ENCODE results near the gene LRRK2. TPM values are rescaled to one million over a fixed set of nuclear protein-coding genes. Genes with fewer than 3 reads are reported as not detected.

The LRRK2 gene
- total RNA-seq, 1 experiment from 2014 or later, result 0.13 TPM

DNA sequence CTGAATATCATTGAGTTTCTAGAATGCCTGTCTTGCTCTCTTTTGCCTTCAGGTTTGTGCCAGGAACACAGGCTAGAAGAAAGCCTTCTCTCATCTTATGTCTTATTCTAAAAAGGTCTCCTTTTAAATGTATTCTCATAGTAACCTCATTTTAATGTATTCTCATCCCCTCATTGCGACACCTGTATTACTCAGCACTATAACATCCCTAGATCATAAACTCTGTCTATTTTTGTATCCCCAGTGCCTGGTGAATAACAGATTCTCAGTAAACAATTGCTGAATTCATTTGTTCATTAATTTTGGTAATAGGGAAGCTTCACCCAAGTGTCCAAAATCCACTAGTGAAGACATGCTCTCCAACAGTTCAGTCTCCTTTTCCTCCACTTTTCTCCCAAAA is 8.8 kb upstream of the LRRK2 start:
- no peaks in the 10 kb centered on the region for H3K36me3 ChIP-seq (ENCODE audit: control insufficient read depth, insufficient read depth, low read length)
- H3K9me3 ChIP-seq (ENCODE audit: control insufficient read depth, insufficient read depth, low read depth, low read length), result no peaks in the 10 kb centered on the region
- no peak overlapping the region for H3K4me3 ChIP-seq (ENCODE audit: low read depth in 2 of 2, low read length in 2 of 2)
- DNase-seq (ENCODE audit: low read depth, low spot score) (no peak), ATAC-seq (no peak)
- no peak overlapping the region for H3K27ac ChIP-seq (ENCODE audit: low read length)
- POLR2A ChIA-PET, result no interaction called here
- CTCF ChIA-PET, result no interaction called here
- BruUV-seq (replicated peaks), result no TSS peak
- TF ChIP-seq, protein P1, sequence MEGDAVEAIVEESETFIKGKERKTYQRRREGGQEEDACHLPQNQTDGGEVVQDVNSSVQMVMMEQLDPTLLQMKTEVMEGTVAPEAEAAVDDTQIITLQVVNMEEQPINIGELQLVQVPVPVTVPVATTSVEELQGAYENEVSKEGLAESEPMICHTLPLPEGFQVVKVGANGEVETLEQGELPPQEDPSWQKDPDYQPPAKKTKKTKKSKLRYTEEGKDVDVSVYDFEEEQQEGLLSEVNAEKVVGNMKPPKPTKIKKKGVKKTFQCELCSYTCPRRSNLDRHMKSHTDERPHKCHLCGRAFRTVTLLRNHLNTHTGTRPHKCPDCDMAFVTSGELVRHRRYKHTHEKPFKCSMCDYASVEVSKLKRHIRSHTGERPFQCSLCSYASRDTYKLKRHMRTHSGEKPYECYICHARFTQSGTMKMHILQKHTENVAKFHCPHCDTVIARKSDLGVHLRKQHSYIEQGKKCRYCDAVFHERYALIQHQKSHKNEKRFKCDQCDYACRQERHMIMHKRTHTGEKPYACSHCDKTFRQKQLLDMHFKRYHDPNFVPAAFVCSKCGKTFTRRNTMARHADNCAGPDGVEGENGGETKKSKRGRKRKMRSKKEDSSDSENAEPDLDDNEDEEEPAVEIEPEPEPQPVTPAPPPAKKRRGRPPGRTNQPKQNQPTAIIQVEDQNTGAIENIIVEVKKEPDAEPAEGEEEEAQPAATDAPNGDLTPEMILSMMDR (IDR thresholded peaks at IDR 0.05), result no peak
- TF ChIP-seq POLR2AphosphoS5 (IDR thresholded peaks at IDR 0.05; ENCODE audit: low read depth, low read length) (no peak), TCF7L2 (IDR thresholded peaks at IDR 0.05; ENCODE audit: low read depth, low read length) (no peak), SIN3A (IDR thresholded peaks at IDR 0.05; ENCODE audit: borderline replicate concordance, insufficient read depth, low read depth, low read length) (no peak)
- TF ChIP-seq, protein P2, sequence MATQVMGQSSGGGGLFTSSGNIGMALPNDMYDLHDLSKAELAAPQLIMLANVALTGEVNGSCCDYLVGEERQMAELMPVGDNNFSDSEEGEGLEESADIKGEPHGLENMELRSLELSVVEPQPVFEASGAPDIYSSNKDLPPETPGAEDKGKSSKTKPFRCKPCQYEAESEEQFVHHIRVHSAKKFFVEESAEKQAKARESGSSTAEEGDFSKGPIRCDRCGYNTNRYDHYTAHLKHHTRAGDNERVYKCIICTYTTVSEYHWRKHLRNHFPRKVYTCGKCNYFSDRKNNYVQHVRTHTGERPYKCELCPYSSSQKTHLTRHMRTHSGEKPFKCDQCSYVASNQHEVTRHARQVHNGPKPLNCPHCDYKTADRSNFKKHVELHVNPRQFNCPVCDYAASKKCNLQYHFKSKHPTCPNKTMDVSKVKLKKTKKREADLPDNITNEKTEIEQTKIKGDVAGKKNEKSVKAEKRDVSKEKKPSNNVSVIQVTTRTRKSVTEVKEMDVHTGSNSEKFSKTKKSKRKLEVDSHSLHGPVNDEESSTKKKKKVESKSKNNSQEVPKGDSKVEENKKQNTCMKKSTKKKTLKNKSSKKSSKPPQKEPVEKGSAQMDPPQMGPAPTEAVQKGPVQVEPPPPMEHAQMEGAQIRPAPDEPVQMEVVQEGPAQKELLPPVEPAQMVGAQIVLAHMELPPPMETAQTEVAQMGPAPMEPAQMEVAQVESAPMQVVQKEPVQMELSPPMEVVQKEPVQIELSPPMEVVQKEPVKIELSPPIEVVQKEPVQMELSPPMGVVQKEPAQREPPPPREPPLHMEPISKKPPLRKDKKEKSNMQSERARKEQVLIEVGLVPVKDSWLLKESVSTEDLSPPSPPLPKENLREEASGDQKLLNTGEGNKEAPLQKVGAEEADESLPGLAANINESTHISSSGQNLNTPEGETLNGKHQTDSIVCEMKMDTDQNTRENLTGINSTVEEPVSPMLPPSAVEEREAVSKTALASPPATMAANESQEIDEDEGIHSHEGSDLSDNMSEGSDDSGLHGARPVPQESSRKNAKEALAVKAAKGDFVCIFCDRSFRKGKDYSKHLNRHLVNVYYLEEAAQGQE (IDR thresholded peaks at IDR 0.05; ENCODE audit: insufficient read depth in 1 of 2, low read depth in 2 of 2, low read length in 1 of 2), result no peak
- in situ Hi-C loops (cut with HindIII; ENCODE audit: low pct_unique_long_range_greater_than_20kb, low sequenced_read_pairs), result no loop called here
- H3K4me1 ChIP-seq (ENCODE audit: control insufficient read depth, insufficient read depth, low read length), result no peaks in the 10 kb centered on the region
- H3K27me3 ChIP-seq (ENCODE audit: control insufficient read depth, insufficient read depth, low read length), result no peaks in the 10 kb centered on the region; the same call in 1 of the 2 replicates
- intact Hi-C loops (cut with micrococcal nuclease; ENCODE audit: unreplicated experiment), result no loop called here

DNA sequence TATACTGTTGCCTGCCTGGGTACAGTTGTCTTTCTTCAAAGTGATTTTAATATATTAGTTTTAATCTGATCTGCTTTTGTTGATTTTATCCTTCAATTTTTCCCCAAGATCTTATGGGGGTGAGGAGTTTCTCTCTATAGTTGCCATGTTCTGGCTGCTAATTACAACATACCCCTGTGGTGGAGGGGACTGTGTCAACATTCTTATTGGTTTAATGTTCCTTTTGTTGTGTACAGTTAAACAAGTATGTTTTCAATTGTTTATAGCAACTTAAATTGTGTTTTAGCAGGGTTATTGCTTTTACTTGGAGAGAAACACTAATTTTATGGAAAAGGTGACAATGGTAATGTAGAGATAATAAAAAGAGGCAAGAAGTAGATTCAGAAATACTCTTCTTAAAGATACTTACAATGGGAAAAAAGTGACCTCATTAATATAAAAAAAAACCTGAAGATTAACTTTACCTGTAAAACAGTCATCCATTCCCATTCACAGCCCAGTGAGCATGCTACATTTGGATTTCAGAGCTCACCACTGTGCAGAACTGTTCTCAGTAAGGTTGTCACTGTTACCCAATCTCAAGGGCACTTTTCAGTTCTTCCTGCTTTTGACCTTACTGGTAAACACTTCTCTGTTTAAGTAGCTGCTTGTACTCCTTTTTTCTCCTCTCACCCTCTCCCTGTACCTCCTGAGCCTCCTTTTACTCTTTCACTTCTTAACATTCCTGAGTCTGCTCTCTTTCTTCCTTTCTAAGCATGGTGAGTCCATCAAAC is 8.1 kb upstream of the LRRK2 start:
- H3K36me3 ChIP-seq (ENCODE audit: control insufficient read depth, insufficient read depth, low read length), result no peaks in the 10 kb centered on the region
- ChIA-PET POLR2A (no interaction called here), CTCF (no interaction called here)
- H3K27ac ChIP-seq (ENCODE audit: low read length), result no peak overlapping the region
- intact Hi-C loops (cut with micrococcal nuclease; ENCODE audit: unreplicated experiment) (no loop called here), in situ Hi-C loops (cut with HindIII; ENCODE audit: low pct_unique_long_range_greater_than_20kb, low sequenced_read_pairs) (no loop called here)
- no peak for DNase-seq (ENCODE audit: low read depth, low spot score)
- no peaks in the 10 kb centered on the region for H3K4me1 ChIP-seq (ENCODE audit: control insufficient read depth, insufficient read depth, low read length)
- no peak overlapping the region for H3K4me3 ChIP-seq (ENCODE audit: low read depth in 2 of 2, low read length in 2 of 2)
- H3K27me3 ChIP-seq (ENCODE audit: control insufficient read depth, insufficient read depth, low read length), result no peaks in the 10 kb centered on the region; the same call in 1 of the 2 replicates
- H3K9me3 ChIP-seq (ENCODE audit: control insufficient read depth, insufficient read depth, low read depth, low read length), result no peaks in the 10 kb centered on the region
- TF ChIP-seq SIN3A (IDR thresholded peaks at IDR 0.05; ENCODE audit: borderline replicate concordance, insufficient read depth, low read depth, low read length), result no peak
- TF ChIP-seq TCF7L2 (IDR thresholded peaks at IDR 0.05; ENCODE audit: low read depth, low read length), result no peak
- TF ChIP-seq, protein P2 (IDR thresholded peaks at IDR 0.05; ENCODE audit: insufficient read depth in 1 of 2, low read depth in 2 of 2, low read length in 1 of 2), result no peak
- TF ChIP-seq POLR2AphosphoS5 (IDR thresholded peaks at IDR 0.05; ENCODE audit: low read depth, low read length), result no peak
- TF ChIP-seq, protein P1 (IDR thresholded peaks at IDR 0.05), result no peak
- no peak for ATAC-seq
- no TSS peak for BruUV-seq (replicated peaks)
